Esophagus squamous epithelium (tissue), 5 donors: Measurements from ENCODE around the gene PNCK. TPM values are rescaled to one million over a fixed set of nuclear protein-coding genes. Genes with fewer than 3 reads are reported as not detected.
A peak's percentile ranks its signal among the peaks of the same experiment; 100 is the strongest.
"Not testable (repeated sequence)": the region's sequence is repeated elsewhere in the genome, so short reads cannot be mapped to it uniquely, and the experiment has no call there.

Experiments used
- DNase-seq: peaks from one replicate; lab custom pipeline; 2025; lab: John Stamatoyannopoulos, UW
- H3K27ac ChIP-seq, 4 donors: fragments of 200-600 bp; sonication (generic); one replicate each; pipeline ENCODE4 v1.5.1; 2016 to 2019; ENCODE audit warnings: mild to moderate bottlenecking in 1 of 4
- H3K27me3 ChIP-seq, 4 donors: fragments of 200-600 bp; sonication (generic); 1 replicate in 3 of 4; 2 replicates in 1 of 4; pipeline versions ENCODE4 v1.5.1 to v1.6.0; 2017 to 2021; ENCODE audit warnings: antibody characterized with exemption in 1 of 4
- H3K36me3 ChIP-seq, 3 donors: fragments of 200-600 bp; sonication (generic); one replicate each; pipeline ENCODE4 v1.5.1; 2016 to 2019
- H3K4me1 ChIP-seq, 3 donors: fragments of 200-600 bp; sonication (generic); one replicate each; pipeline ENCODE4 v1.5.1; 2017 to 2019
- H3K4me3 ChIP-seq, 4 donors: fragments of 200-600 bp; sonication (generic); 1 replicate in 3 of 4; 2 replicates in 1 of 4; pipeline ENCODE4 v1.5.1; 2016 to 2019; ENCODE audit warnings: mild to moderate bottlenecking in 2 of 4, moderate library complexity in 1 of 4
- H3K9me3 ChIP-seq, 3 donors: fragments of 200-600 bp; sonication (generic); one replicate each; pipeline ENCODE4 v1.5.1; 2016 to 2019
- CTCF ChIP-seq, 6 experiments: fragments of 450-650 bp in 4 of 6; fragments of 200-600 bp in 2 of 6; sonication (generic) in 2 of 6; IDR thresholded peaks; one replicate each; pipeline ENCODE4 v1.5.1; 2016 to 2019; ENCODE audit warnings: antibody characterized with exemption in 6 of 6, mild to moderate bottlenecking in 4 of 6, moderate library complexity in 4 of 6
- POLR2A ChIP-seq, 4 donors: fragments of 450-650 bp; IDR thresholded peaks; one replicate each; pipeline ENCODE4 v1.6.1; 2017; ENCODE audit warnings: antibody characterized with exemption in 4 of 4, mild to moderate bottlenecking in 4 of 4, moderate library complexity in 3 of 4
- WGBS, 2 donors: methylation state at CpG; one replicate each; pipeline ENCODE4 v1.1.5; 2018; 5-methylcytosine and 5-hydroxymethylcytosine counted together
- intact Hi-C: fragments of 100-400 bp; cut with DNase I; formaldehyde crosslinking; loops from one replicate; pipeline ENCODE4 v1.15.0; 2022
- total RNA-seq, 4 donors: library from RNA; depleted of rRNA; stranded (reverse); fragments of >200 nt; gene quantifications; one replicate each; pipeline ENCODE4 v1.1.0, GENCODE V29; 2016
- donor health status: DM: yes; HTN: yes; CAD: no.

PNCK gene
- total RNA-seq, 4 donors from 2014 or later, result 0.82 to 5.7 (median 1.5) TPM; not detected in 1

- no peaks in the 10 kb centered on the region for H3K27me3 ChIP-seq
- intact Hi-C loops, result no loop called here
- no peaks in the 10 kb centered on the region for H3K9me3 ChIP-seq
These were observed 24.6 kb upstream of the PNCK start for GRCh38 chrX:153697924-153698865.

GRCh38 chrX:153696986-153697722 lies 23.5 kb upstream of the PNCK start:
- H3K27me3 ChIP-seq, H3K27ac ChIP-seq, H3K4me3 ChIP-seq, intact Hi-C loops, DNase-seq, H3K9me3 ChIP-seq: not testable (repeated sequence)
- peaks cover 0 to 40% (median 0%) of the 10 kb centered on the region in 3 donors for H3K36me3 ChIP-seq
- peaks cover 3 to 74% (median 12%) of the 10 kb centered on the region in 3 donors for H3K4me1 ChIP-seq
- WGBS, 2 donors, result 55 to 72% methylated on average over 5 to 16 of the region's 16 CpGs

More at GRCh38 chrX:153697924-153698865, 24.6 kb upstream of the PNCK start:
- WGBS, 2 donors, result 70 to 79% methylated on average over 8 to 12 of the region's 16 CpGs
- Histone ChIP-seq H3K4me1 (peaks cover 3 to 74% (median 11%) of the 10 kb centered on the region in 3 donors), H3K4me3 (no peak overlapping the region), H3K36me3 (peaks cover 0 to 51% (median 0%) of the 10 kb centered on the region in 3 donors), H3K27ac (no peak overlapping the region)
- no peak for DNase-seq
- no peak for TF ChIP-seq POLR2A (IDR thresholded peaks at IDR 0.05)
- TF ChIP-seq CTCF (IDR thresholded peaks at IDR 0.05), result no peak

GRCh38 chrX:153696538-153696937 lies 22.9 kb upstream of the PNCK start:
- H3K27ac ChIP-seq, H3K9me3 ChIP-seq, DNase-seq, H3K27me3 ChIP-seq, intact Hi-C loops, H3K4me3 ChIP-seq: not testable (repeated sequence)
- H3K4me1 ChIP-seq, result peaks cover 3 to 73% (median 12%) of the 10 kb centered on the region in 3 donors
- WGBS, 2 donors, result no CpG with 5 or more reads among the region's 10 CpGs
- H3K36me3 ChIP-seq, result peaks cover 0 to 34% (median 0%) of the 10 kb centered on the region in 3 donors

GRCh38 chrX:153696100-153696499 lies 22.5 kb upstream of the PNCK start:
- no peaks in the 10 kb centered on the region for H3K27me3 ChIP-seq
- intact Hi-C loops, result no loop called here
- no peak overlapping the region for H3K27ac ChIP-seq
- peaks cover 0 to 30% (median 0%) of the 10 kb centered on the region in 3 donors for H3K36me3 ChIP-seq
- WGBS, 2 donors, result 69% methylated on average over 6 of the region's 15 CpGs; no CpG with 5 or more reads in 1 of the 2 donors
- no peak overlapping the region for H3K4me3 ChIP-seq
- no peak for TF ChIP-seq POLR2A (IDR thresholded peaks at IDR 0.05)
- TF ChIP-seq CTCF (IDR thresholded peaks at IDR 0.05), result no peak
- H3K4me1 ChIP-seq, result peaks cover 3 to 73% (median 12%) of the 10 kb centered on the region in 3 donors
- no peak for DNase-seq
- H3K9me3 ChIP-seq, result no peaks in the 10 kb centered on the region

GRCh38 chrX:153694687-153695270 lies 21.2 kb upstream of the PNCK start:
- Histone ChIP-seq H3K9me3 (no peaks in the 10 kb centered on the region), H3K4me1 (peaks cover 3 to 73% (median 5%) of the 10 kb centered on the region in 3 donors), H3K27me3 (no peaks in the 10 kb centered on the region), H3K27ac (no peak overlapping the region), H3K4me3 (no peak overlapping the region), H3K36me3 (peaks cover 0 to 22% (median 0%) of the 10 kb centered on the region in 3 donors)
- TF ChIP-seq CTCF (IDR thresholded peaks at IDR 0.05) (no peak), POLR2A (IDR thresholded peaks at IDR 0.05) (no peak)
- intact Hi-C loops, result no loop called here
- WGBS, 2 donors, result 94% methylated on average over 4 of the region's 23 CpGs; no CpG with 5 or more reads in 1 of the 2 donors
- DNase-seq, result no peak

GRCh38 chrX:153694256-153694655 lies 20.6 kb upstream of the PNCK start:
- WGBS, 2 donors, result 53% methylated on average over 7 of the region's 16 CpGs; no CpG with 5 or more reads in 1 of the 2 donors
- H3K27me3 ChIP-seq, DNase-seq, H3K4me3 ChIP-seq, H3K9me3 ChIP-seq, intact Hi-C loops: not testable (repeated sequence)
- peak overlapping the region in 1 of 4 donors; percentile 6 for H3K27ac ChIP-seq
- peaks cover 3 to 73% (median 5%) of the 10 kb centered on the region in 3 donors for H3K4me1 ChIP-seq
- peaks cover 0 to 22% (median 0%) of the 10 kb centered on the region in 3 donors for H3K36me3 ChIP-seq
